Measurements from ENCODE around the gene NFKBIZ.
"Not testable (repeated sequence)": the region's sequence is repeated elsewhere in the genome, so short reads cannot be mapped to it uniquely, and the experiment has no call there.

NFKBIZ gene

DNA sequence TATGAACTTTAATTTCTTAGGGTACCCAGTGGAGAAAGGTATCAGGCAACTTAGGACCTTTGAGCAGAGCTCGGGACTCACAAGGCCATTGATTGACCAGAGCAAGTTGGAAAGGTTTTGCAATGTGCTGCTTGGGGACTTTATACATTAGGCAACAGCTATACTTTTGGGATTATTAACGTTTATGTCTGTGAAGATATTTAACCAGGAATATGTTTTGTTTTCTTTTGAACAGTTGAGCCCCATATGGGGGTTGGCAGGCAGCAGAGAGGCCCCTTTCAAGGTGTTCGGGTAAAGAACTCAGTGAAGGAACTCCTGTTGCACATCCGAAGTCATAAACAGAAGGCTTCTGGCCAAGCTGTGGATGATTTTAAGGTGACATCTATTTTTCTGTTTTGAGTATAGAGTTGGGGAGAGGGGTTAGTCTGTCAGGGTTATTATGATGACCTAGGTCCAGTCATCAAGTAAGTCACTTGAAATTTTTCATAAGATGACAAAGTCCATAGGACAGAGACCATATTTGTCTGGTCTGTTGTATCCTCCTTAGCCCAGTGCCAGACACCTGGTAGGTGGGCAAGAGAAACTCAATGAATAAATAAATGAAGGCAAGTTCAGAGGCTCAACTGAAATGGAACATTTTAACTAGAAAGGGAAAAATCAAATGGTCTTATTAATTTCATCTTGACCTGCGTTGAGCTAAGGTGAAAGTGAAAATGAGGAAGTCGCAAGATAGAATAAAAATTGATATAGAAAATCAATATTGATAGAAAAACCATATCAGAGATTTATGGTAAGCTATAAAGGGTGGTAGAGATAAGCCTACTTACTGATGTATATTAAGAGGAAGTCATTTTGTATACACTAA lies 2.8 kb downstream of the NFKBIZ start:
- DNase-seq, result no peak

DNA sequence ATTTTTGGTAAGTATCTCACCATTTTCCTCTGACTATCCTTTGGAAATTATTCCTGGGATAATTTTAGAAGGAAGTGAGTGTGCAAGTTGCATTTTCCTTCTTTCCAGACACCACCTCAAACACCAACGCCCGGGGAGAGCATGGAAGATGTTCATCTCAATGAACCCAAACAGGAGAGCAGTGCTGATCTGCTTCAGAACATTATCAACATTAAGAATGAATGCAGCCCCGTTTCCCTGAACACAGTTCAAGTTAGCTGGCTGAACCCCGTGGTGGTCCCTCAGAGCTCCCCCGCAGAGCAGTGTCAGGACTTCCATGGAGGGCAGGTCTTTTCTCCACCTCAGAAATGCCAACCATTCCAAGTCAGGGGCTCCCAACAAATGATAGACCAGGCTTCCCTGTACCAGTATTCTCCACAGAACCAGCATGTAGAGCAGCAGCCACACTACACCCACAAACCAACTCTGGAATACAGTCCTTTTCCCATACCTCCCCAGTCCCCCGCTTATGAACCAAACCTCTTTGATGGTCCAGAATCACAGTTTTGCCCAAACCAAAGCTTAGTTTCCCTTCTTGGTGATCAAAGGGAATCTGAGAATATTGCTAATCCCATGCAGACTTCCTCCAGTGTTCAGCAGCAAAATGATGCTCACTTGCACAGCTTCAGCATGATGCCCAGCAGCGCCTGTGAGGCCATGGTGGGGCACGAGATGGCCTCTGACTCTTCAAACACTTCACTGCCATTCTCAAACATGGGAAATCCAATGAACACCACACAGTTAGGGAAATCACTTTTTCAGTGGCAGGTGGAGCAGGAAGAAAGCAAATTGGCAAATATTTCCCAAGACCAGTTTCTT lies 3.9 kb downstream of the NFKBIZ start:
- no peak for DNase-seq

DNA sequence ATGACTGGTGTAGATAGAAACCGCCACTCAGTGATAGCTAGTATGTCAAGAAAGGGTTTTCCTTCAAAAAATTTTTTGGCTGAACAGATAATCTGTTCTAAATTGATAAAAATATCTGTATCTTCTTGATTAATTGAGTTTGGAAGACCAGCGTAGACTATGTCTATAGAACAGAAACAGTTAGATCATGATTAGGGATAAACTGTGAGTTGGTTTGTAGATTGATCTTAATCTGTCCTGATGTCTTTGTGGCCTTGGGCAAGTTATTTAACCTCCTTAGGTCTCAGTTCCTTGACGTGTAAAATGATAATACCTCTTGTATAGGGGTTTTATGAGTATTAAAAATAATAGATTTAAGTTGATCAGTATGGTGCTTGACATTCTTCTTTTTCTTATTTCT lies 4.7 kb downstream of the NFKBIZ start:
- DNase-seq, result no peak

DNA sequence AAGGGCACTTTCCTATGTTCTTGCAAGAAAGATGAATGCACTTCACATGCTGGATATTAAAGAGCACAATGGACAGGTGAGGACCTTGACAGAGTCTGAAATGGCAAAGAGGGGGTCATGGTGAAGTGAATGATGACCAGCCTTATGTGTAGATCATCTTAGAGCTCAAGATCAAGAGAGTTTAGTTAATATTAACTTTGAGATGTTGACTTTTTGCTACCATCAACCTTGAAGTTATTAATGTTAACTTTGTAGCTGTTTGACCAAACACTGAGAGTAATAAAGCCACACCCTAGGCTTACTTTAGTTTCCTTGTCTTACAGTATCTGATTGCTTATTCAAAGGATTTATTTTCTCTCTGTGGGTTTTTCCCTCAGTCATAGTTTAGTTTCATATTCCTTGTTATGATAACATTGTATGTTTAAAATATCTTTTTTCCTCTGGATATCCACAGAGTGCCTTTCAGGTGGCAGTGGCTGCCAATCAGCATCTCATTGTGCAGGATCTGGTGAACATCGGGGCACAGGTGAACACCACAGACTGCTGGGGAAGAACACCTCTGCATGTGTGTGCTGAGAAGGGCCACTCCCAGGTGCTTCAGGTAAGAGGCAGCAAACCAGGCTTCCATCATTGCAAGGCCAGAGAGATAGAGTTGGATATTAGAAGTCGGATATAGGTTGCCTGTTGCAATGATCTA lies 5.4 kb downstream of the NFKBIZ start:
- no peak for DNase-seq

GRCh38 chr3:101857301-101857741 lies 8.0 kb downstream of the NFKBIZ start:
- no peak for DNase-seq

DNA sequence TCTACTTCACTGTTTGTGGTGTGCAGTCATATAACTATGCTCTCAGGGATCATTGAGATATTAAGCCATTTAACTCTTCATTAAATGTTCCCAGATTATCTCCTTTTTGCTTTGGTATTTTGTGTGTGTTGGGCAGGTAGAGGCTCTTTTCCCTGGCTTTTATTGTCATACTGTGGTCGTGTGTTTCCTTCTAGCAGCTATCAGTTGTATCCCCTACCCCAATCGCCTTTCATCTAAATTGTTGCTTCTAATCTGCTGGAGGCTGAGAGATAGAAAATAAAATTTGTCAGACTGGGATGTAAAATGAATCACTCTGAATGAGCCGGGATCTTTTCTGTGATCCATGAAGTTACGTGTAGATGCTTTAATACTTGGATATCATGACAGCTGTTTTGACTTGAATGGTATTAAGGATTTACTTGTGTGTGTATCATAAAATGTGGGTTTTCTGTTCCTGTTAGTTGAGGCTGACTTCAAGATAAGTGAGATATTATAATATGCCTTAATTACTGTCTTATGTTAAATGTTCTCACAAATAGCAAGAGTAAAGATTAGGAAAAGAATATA lies 9.2 kb downstream of the NFKBIZ start:
- DNase-seq, result no peak

DNA sequence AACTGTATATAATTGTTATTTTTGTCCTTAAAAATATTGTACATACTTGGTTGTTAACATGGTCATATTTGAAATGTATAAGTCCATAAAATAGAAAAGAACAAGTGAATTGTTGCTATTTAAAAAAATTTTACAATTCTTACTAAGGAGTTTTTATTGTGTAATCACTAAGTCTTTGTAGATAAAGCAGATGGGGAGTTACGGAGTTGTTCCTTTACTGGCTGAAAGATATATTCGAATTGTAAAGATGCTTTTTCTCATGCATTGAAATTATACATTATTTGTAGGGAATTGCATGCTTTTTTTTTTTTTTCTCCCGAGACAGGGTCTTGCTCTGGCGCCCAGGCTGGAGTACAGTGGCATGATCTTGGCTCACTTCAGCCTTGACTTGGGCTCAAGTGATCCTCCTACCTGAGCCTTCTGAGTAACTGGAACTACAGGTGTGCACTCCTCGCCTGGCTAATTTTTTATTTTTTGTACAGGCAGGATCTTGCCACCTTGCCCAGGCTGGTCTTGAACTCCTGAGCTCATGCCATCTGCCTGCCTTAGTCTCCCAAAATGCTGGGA lies 10.7 kb downstream of the NFKBIZ start:
- DNase-seq, result no peak

DNA sequence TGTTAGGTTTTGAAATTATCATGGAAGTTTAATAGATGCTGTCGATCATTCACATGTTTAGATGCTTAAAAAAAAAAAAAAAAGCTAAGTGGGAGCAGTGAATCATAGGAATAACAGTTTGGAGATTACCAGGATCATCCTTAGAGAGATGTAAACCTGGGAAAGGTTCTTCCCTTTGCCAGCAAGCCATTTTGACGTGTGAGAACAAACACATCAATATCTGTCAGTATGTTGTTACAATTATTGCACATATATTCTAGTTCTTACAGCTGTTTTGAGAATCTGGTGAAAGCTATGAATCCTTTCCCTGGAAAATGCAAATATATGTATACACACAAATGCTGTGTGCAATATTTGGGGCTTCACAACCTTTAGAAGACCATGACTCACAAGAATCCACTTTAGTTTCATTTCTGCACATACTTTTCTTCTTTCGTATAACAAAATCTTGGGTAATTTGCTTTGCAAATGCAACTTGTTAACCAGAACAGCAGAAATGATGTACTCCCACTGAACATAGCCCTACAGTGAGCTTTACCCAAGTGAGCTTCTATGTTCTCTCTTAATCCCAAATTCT lies 12.0 kb downstream of the NFKBIZ start:
- no peak for DNase-seq

DNA sequence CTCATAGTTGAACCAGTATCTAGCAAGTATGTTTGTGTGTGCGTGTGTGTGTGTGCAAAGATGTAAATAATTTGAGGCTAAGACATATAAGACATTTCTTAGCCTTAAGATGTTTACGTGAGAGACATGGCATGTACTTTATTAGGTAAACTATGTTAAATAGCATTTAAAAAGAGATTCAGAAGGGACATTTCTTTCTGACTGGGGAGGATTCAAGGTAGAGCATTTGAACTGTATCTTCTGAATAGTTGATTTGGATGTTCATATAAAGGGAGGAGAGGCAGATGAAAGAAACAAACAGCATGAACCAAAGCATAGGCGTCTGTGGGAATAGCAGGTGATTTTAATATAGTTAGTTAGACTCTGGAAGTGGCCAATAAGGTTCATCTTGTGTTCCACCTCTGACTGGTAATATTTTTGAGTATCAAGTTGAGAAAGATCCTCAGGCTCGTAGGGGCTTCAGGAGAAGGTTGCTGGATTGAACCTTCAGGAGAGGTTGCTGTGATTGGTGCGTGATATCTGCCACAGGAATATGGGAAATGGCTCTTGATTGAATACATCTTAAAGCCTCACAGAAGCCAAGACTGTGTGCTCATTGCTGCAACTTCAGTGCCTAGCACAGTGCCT lies 12.6 kb downstream of the NFKBIZ start:
- no peak for DNase-seq

DNA sequence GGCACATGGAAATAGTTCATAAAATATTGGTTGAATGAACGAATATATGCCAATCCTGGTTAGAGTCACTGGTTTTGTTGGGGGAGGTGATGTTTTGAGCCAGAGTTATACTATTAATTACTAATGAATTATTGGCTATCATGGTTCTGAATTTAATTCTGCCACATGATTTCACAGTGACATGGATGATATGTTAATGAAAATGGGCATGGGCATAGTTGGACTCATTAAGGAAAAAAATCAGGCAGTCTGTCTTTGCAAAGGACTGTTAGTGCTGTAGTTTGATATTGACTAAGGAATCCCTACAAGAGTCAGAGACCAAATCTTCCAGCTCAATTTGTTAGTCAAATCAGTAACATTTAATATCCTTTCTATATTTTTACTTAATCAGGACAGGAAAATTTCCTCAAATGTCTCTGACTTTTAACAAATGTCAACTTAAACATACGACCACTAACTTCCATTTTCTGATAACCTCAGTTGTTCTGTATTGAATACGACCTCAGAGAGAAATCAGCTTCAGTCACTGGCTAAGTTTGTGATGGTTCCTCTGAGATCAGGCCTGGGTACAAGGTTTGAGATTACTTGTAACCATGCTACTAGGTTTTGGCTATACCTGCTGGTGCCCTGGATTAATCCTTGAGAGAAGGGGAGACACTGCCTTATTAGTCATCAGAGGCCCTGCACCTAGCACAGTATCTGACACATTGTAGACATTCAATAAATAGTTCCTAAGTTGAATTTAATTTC lies 13.3 kb downstream of the NFKBIZ start:
- no peak for DNase-seq

- not testable (repeated sequence) for DNase-seq
Observed at GRCh38 chr3:101864926-101865325, 15.6 kb downstream of the NFKBIZ start.

DNA sequence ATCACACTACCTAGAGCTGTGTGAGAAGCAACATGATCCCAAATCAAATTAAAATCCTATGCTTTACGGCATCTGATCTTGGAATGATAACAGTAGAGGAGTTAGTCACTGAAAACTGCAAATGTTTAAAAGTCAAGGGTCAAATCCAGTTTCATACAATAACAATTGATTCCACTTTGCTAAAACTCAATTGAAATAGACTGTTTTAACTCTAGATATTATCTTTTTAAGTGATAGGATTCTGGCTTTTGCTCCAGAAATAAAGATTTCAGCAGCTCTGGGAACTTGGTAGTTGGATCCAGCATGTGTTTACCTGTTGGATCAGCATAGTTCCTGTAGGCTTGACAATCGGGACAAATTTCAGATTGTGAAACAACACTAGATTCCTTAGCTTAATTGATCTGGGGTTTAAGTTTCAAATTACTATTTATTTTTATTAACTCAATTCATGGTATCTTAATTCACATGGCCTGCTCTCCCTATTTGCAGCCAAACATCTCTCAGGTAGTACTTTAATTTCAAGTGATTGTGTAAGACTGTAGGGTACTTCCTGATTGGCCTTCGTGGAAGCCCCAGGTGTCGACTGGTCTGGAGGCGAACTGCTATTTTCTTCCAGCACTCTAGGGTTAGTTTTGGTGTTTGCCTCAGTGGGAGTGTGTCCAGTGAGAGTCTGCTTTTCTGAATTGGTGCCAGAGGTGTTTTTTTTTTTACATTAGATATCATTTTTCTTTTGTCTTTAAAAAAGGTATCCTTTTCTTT lies 16.6 kb downstream of the NFKBIZ start:
- no peak for DNase-seq

DNA sequence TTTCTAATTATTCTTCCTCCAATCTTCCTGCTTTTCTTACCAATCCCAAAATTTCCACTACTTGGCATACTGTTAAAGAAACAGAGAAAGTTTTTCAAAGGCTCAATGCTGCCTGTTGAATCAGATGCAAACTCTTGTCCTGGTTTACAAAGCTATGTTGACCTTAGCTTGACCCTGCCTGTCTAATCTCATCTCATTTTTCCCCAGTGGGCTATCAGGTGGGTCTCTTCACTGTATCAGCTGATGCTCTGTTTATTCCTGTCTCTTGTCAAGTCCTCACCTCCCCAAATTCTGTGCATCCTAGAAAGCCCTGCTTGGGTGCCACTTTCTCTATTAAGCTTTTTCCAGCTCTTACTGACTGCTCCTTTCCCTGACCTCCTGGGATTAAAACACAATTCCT lies 18.2 kb downstream of the NFKBIZ start:
- no peak for DNase-seq

- no peak for DNase-seq
Observed at GRCh38 chr3:101867996-101868395, 18.7 kb downstream of the NFKBIZ start.

- no peak for DNase-seq
Observed at GRCh38 chr3:101868534-101869464, 19.5 kb downstream of the NFKBIZ start.

GRCh38 chr3:101870138-101870537 lies 20.8 kb downstream of the NFKBIZ start:
- no peak for DNase-seq

- no peak for DNase-seq
Observed at GRCh38 chr3:101873619-101874018, 24.3 kb downstream of the NFKBIZ start.

- no peak for DNase-seq
Observed at GRCh38 chr3:101876142-101876541, 26.8 kb downstream of the NFKBIZ start.

GRCh38 chr3:101878589-101878988 lies 29.3 kb downstream of the NFKBIZ start:
- DNase-seq, result peak in 1 of 3 experiments; percentile 32

Data from NCI-H1417 (cell line).